NCI-H2196 (cell line): ENCODE results near the gene PDLIM1.

Experiments
- DNase-seq: peaks from one replicate; lab custom pipeline; 2025; ENCODE audit not compliant: unreplicated experiment; lab: John Stamatoyannopoulos, UW

Gene PDLIM1

GRCh38 chr10:95290461-95291364, at the start of gene PDLIM1:
Gene PDLIM1 (minus strand): TSS chr10:95291003. CDS start chr10:95290915, 88 bp downstream.
- peak; percentile 55 for DNase-seq

- DNase-seq = no peak
Observed at GRCh38 chr10:95339863-95340262, 49.1 kb upstream of the PDLIM1 start.

- no peak for DNase-seq
Observed at GRCh38 chr10:95337423-95338160, 46.8 kb upstream of the PDLIM1 start.

- DNase-seq = no peak
Observed at GRCh38 chr10:95336702-95337101, 45.9 kb upstream of the PDLIM1 start.

GRCh38 chr10:95335933-95336699, 45.3 kb upstream of the PDLIM1 start:
- DNase-seq = no peak

- DNase-seq = no peak
Observed at GRCh38 chr10:95334805-95335144, 44.0 kb upstream of the PDLIM1 start.

- no peak for DNase-seq
Observed at GRCh38 chr10:95333997-95334804, 43.4 kb upstream of the PDLIM1 start.

- DNase-seq = no peak
Observed at GRCh38 chr10:95332666-95333249, 42.0 kb upstream of the PDLIM1 start.

GRCh38 chr10:95331596-95332130, 40.9 kb upstream of the PDLIM1 start:
- DNase-seq = no peak

GRCh38 chr10:95330966-95331453, 40.2 kb upstream of the PDLIM1 start:
- no peak for DNase-seq

- DNase-seq = no peak
Observed at GRCh38 chr10:95329296-95329695, 38.5 kb upstream of the PDLIM1 start.

GRCh38 chr10:95328013-95328412, 37.2 kb upstream of the PDLIM1 start:
- DNase-seq = no peak

- peak; percentile 52 for DNase-seq
Observed at GRCh38 chr10:95327367-95327766, 36.6 kb upstream of the PDLIM1 start.

- no peak for DNase-seq
Observed at GRCh38 chr10:95326396-95326795, 35.6 kb upstream of the PDLIM1 start.

GRCh38 chr10:95325863-95326262, 35.1 kb upstream of the PDLIM1 start:
- no peak for DNase-seq

GRCh38 chr10:95324436-95325268, 33.8 kb upstream of the PDLIM1 start:
- DNase-seq = no peak

GRCh38 chr10:95321554-95322301, 30.9 kb upstream of the PDLIM1 start:
- DNase-seq = no peak

GRCh38 chr10:95319239-95319638, 28.4 kb upstream of the PDLIM1 start:
- DNase-seq = no peak
